Airway epithelial cell (primary cell): ENCODE data around the gene SLC16A7. TPM values are rescaled to one million over a fixed set of nuclear protein-coding genes. Genes with fewer than 3 reads are reported as not detected.

ENCODE experiments used
- total RNA-seq: library from RNA; depleted of rRNA; stranded (reverse); fragments of >200 nt; gene quantifications from 2 replicates; pipeline ENCODE4 v1.2.3, GENCODE V29; 2015

SLC16A7 gene
- total RNA-seq, result 3.0 and 6.4 TPM in 2 replicates

GRCh38 chr12:59595883-59596540, at the start of gene SLC16A7:
TSS of gene SLC16A7 (plus strand) at chr12:59596029. CDS start at chr12:59704802, 108,773 bp downstream.

